H1 (cell line): ENCODE results near the gene FASN. TPM values are rescaled to one million over a fixed set of nuclear protein-coding genes. Genes with fewer than 3 reads are reported as not detected.

Source experiments
- CHD1 ChIP-seq: IDR thresholded peaks from 2 replicates; pipeline ENCODE4 v1.6.1; 2012; ENCODE audit warnings: low read depth, low read length, improper control_type of control experiment
- KDM1A ChIP-seq: fragments of 200-600, 300-600 bp; sonication (generic); IDR thresholded peaks from 2 replicates; pipeline ENCODE4 v1.7.1; 2016; ENCODE audit warnings: mild to moderate bottlenecking, low read length, borderline replicate concordance
- KDM4A ChIP-seq: IDR thresholded peaks from one replicate; pipeline ENCODE4 v1.7.1; 2012; ENCODE audit warnings: low read depth, mild to moderate bottlenecking, moderate library complexity, low read length, inconsistent platforms; ENCODE audit not compliant: severe bottlenecking
- NANOG ChIP-seq: IDR thresholded peaks from 2 replicates; pipeline ENCODE4 v1.6.1; 2011; ENCODE audit warnings: low read length, low read depth, mild to moderate bottlenecking, inconsistent platforms; ENCODE audit not compliant: insufficient read depth, poor library complexity, severe bottlenecking
- POLR2A ChIP-seq, 2 experiments: IDR thresholded peaks; 1 replicate in 1 of 2; 2 replicates in 1 of 2; pipeline ENCODE4 v1.6.1; 2011; ENCODE audit warnings: low read depth in 2 of 2, low read length in 2 of 2, mild to moderate bottlenecking in 2 of 2; ENCODE audit errors: control extremely low read depth in 1 of 2
- RAD21 ChIP-seq, 2 experiments: IDR thresholded peaks in 1 of 2; conservative IDR thresholded peaks in 1 of 2; 2 replicates each; pipeline ENCODE4 v1.6.1; 2011; ENCODE audit warnings: low read depth in 2 of 2, low read length in 2 of 2, improper control_type of control experiment in 1 of 2, inconsistent platforms in 1 of 2, mild to moderate bottlenecking in 1 of 2, moderate library complexity in 1 of 2
- TEAD4 ChIP-seq: IDR thresholded peaks from 2 replicates; pipeline ENCODE4 v1.6.1; 2012; ENCODE audit warnings: low read depth, low read length, inconsistent platforms, mixed read lengths
- polyA plus RNA-seq, 7 experiments: library from polyadenylated mRNA; depleted of rRNA in 3 of 7; stranded (reverse) in 5 of 7; unstranded in 2 of 7; fragments of >200 nt in 5 of 7; fragments of 200-250 nt in 2 of 7; gene quantifications; 1 replicate in 5 of 7; 2 replicates in 1 of 7; 4 replicates in 1 of 7; pipeline versions ENCODE4 v1.2.1 to v1.2.3, GENCODE V29; 2011 to 2013; ENCODE audit warnings: missing spikeins in 2 of 7, mixed read lengths in 2 of 7
- total RNA-seq: library from RNA; stranded (reverse); fragmentation: NEBNext Ultra II Directional; extraction: Animal tissue kit (Norgen Biotek cat#: 25700); gene quantifications from 2 replicates; pipeline ENCODE4 v1.2.1, GENCODE V29; 2021

The FASN gene
- total and polyA plus RNA-seq, 2 of the 8 experiments (the other 6 are each of a cell fraction or from before 2014, with no cell fraction given) = 143 to 561 TPM

DNA sequence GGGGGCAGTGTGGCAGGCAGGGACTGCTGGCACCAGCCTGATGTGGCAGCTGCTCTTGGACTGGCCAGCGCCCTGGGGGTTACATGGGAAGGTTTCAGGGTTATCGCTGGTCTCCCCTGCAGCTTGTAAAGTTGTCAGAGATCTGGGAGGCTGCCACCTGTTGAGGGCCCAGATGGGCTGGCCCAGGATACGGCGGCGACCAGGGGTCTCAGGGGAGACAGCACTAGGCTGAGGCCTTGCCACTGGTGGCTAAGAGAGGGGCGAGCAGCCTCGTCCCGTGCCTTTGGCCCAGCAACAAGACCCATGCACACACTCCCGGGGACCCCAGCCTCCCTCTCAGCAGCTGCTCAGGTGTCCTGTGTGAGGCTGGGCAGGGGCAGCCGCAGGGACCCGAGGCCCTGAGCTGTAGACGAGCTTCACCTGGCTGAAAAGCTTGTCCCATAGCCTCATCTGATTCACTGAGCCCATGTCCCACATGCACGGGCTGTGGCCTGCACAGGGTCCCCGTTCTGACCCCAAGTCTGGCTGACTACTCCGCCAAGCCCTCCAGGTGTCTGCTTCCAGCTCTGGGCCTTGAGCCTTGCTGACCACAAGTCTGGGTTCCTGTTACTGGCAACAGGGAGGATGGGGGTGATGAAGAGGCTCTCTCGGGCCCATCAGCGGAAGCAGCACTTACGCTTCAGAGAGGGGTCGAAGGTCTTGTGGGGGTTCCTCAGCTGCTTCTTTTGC is 38.6 kb downstream of the FASN start (continued):
- TF ChIP-seq KDM4A (no peak), KDM1A (no peak), CHD1 (no peak), POLR2A (IDR thresholded peaks at IDR 0.05; ENCODE audit: control extremely low read depth in 1 of 2, low read depth in 2 of 2, low read length in 2 of 2) (peak in 1 of 2 experiments; percentile 55; a peak in 1 of 3 replicates), TEAD4 (no peak), RAD21 (IDR thresholded peaks at IDR 0.05 in 1 of 2, conservative IDR thresholded peaks at IDR 0.05 in 1 of 2; ENCODE audit: low read depth in 2 of 2, low read length in 2 of 2) (no peak), NANOG (no peak)
